NCI-H2081 treated with DMSO at 0.1 percent for 48 hours (cell line): Measurements from ENCODE around the gene CNTN1.

Experiments
- DNase-seq: peaks from one replicate; lab custom pipeline; 2025; lab: John Stamatoyannopoulos, UW

CNTN1 gene

GRCh38 chr12:41120211-41120610 lies 428.0 kb downstream of the CNTN1 start:
- peak; percentile 40 for DNase-seq

DNA sequence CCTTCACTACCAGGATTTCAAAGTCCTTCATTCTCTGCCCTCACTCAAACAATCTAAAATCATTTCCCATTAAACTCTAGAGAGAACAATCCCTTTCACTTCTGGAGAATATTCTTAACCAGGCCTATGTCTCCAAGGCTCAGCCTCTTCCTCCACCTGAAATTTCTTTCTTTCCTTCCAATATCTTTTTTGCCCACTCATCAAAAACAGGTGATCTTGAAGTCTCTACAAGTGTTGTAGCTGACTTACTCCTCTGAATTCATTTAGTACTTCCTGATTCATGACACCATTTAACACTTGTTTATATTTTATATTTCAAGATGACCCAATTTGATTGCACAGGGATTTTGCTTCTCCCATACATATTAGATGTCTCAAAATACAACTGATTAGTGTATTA lies 429.1 kb downstream of the CNTN1 start:
- DNase-seq = no peak
